Sigmoid colon (tissue), 4 donors: ENCODE data around the gene CKB.

Experiments
- EP300 ChIP-seq, 4 donors: sonication (generic); formaldehyde crosslinking; IDR thresholded peaks; one replicate each; pipeline ENCODE4 v1.6.1; 2017; ENCODE audit warnings: antibody characterized with exemption in 4 of 4
- POLR2A ChIP-seq, 2 donors: fragments of 450-650 bp; IDR thresholded peaks; one replicate each; pipeline ENCODE4 v1.6.1; 2016; ENCODE audit warnings: antibody characterized with exemption in 2 of 2, mild to moderate bottlenecking in 2 of 2, moderate library complexity in 2 of 2
- POLR2AphosphoS5 ChIP-seq, 4 donors: sonication (generic); formaldehyde crosslinking; IDR thresholded peaks; one replicate each; pipeline ENCODE4 v1.6.1; 2017; ENCODE audit warnings: antibody characterized with exemption in 4 of 4
- TF ChIP-seq, protein P1 (sequence below), 4 experiments: fragments of 450-650 bp in 3 of 4; fragments of 200-600 bp in 1 of 4; IDR thresholded peaks; one replicate each; pipeline ENCODE4 v1.5.1; 2016 to 2019; ENCODE audit warnings: antibody characterized with exemption in 4 of 4, mild to moderate bottlenecking in 3 of 4, moderate library complexity in 2 of 4

GRCh38 chr14:103537175-103537990 is 14.8 kb upstream of the CKB start:
- TF ChIP-seq, protein P1, sequence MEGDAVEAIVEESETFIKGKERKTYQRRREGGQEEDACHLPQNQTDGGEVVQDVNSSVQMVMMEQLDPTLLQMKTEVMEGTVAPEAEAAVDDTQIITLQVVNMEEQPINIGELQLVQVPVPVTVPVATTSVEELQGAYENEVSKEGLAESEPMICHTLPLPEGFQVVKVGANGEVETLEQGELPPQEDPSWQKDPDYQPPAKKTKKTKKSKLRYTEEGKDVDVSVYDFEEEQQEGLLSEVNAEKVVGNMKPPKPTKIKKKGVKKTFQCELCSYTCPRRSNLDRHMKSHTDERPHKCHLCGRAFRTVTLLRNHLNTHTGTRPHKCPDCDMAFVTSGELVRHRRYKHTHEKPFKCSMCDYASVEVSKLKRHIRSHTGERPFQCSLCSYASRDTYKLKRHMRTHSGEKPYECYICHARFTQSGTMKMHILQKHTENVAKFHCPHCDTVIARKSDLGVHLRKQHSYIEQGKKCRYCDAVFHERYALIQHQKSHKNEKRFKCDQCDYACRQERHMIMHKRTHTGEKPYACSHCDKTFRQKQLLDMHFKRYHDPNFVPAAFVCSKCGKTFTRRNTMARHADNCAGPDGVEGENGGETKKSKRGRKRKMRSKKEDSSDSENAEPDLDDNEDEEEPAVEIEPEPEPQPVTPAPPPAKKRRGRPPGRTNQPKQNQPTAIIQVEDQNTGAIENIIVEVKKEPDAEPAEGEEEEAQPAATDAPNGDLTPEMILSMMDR (IDR thresholded peaks at IDR 0.05), result no peak
- TF ChIP-seq EP300 (IDR thresholded peaks at IDR 0.05), result no peak
- no peak for TF ChIP-seq POLR2A (IDR thresholded peaks at IDR 0.05)
- TF ChIP-seq POLR2AphosphoS5 (IDR thresholded peaks at IDR 0.05), result no peak
